Measurements from ENCODE around the gene FAM168A.

The FAM168A gene

GRCh38 chr11:73428227-73428626, 169.7 kb downstream of the FAM168A start:
- H3K4me3 ChIP-seq (ENCODE audit: low read depth, low read length), result no peak overlapping the region
- no peak for DNase-seq (ENCODE audit: low read depth)
- TF ChIP-seq CTCF (IDR thresholded peaks at IDR 0.05; ENCODE audit: insufficient read depth, low read depth, low read length, missing control alignments), result no peak

GRCh38 chr11:73426219-73426850, 171.6 kb downstream of the FAM168A start:
- no peak for DNase-seq (ENCODE audit: low read depth)
- H3K4me3 ChIP-seq (ENCODE audit: low read depth, low read length), result no peak overlapping the region
- TF ChIP-seq CTCF (IDR thresholded peaks at IDR 0.05; ENCODE audit: insufficient read depth, low read depth, low read length, missing control alignments), result no peak

GRCh38 chr11:73425108-73425507, 172.8 kb downstream of the FAM168A start:
- no peak overlapping the region for H3K4me3 ChIP-seq (ENCODE audit: low read depth, low read length)
- DNase-seq (ENCODE audit: low read depth), result no peak
- no peak for TF ChIP-seq CTCF (IDR thresholded peaks at IDR 0.05; ENCODE audit: insufficient read depth, low read depth, low read length, missing control alignments)

GRCh38 chr11:73423506-73423905, 174.4 kb downstream of the FAM168A start:
- TF ChIP-seq CTCF (IDR thresholded peaks at IDR 0.05; ENCODE audit: insufficient read depth, low read depth, low read length, missing control alignments), result no peak
- no peak for DNase-seq (ENCODE audit: low read depth)

GRCh38 chr11:73422886-73423285, 175.0 kb downstream of the FAM168A start:
- H3K4me3 ChIP-seq (ENCODE audit: low read depth, low read length), result no peak overlapping the region
- DNase-seq (ENCODE audit: low read depth), result no peak
- no peak for TF ChIP-seq CTCF (IDR thresholded peaks at IDR 0.05; ENCODE audit: insufficient read depth, low read depth, low read length, missing control alignments)

More at GRCh38 chr11:73423506-73423905, 174.4 kb downstream of the FAM168A start:
- H3K4me3 ChIP-seq (ENCODE audit: low read depth, low read length), result no peak overlapping the region

GRCh38 chr11:73420136-73420535, 177.8 kb downstream of the FAM168A start:
- no peak overlapping the region for H3K4me3 ChIP-seq (ENCODE audit: low read depth, low read length)
- no peak for TF ChIP-seq CTCF (IDR thresholded peaks at IDR 0.05; ENCODE audit: insufficient read depth, low read depth, low read length, missing control alignments)
- DNase-seq (ENCODE audit: low read depth), result no peak

- no peak for DNase-seq (ENCODE audit: low read depth)
- H3K4me3 ChIP-seq (ENCODE audit: low read depth, low read length), result no peak overlapping the region
- no peak for TF ChIP-seq CTCF (IDR thresholded peaks at IDR 0.05; ENCODE audit: insufficient read depth, low read depth, low read length, missing control alignments)
Measured at GRCh38 chr11:73416786-73417185, 181.1 kb downstream of the FAM168A start.
